Parathyroid adenoma (tissue), 2 donors: Measurements from ENCODE around the gene ULBP2.

Source experiments
- H2AFZ ChIP-seq: fragments of 300-600 bp; sonication (generic); one replicate; pipeline ENCODE4 v1.7.0; 2017; ENCODE audit warnings: antibody characterized with exemption, mild to moderate bottlenecking
- H3K27ac ChIP-seq: fragments of 300-600 bp; sonication (generic); one replicate; pipeline ENCODE4 v1.7.0; 2017
- H3K27me3 ChIP-seq: fragments of 300-600 bp; sonication (generic); one replicate; pipeline ENCODE4 v1.7.0; 2017; ENCODE audit warnings: low read length; ENCODE audit not compliant: control insufficient read depth, insufficient read depth
- H3K36me3 ChIP-seq: fragments of 300-600 bp; sonication (generic); one replicate; pipeline ENCODE4 v1.7.0; 2017; ENCODE audit warnings: low read length; ENCODE audit not compliant: control insufficient read depth, insufficient read depth
- H3K4me1 ChIP-seq: fragments of 300-600 bp; sonication (generic); one replicate; pipeline ENCODE4 v1.7.0; 2017; ENCODE audit warnings: control low read depth
- H3K4me2 ChIP-seq: fragments of 300-600 bp; sonication (generic); one replicate; pipeline ENCODE4 v1.7.0; 2017; ENCODE audit warnings: low read length
- H3K4me3 ChIP-seq: fragments of 300-600 bp; sonication (generic); one replicate; pipeline ENCODE4 v1.7.0; 2017; ENCODE audit warnings: low read depth, low read length
- H3K79me2 ChIP-seq: fragments of 300-600 bp; sonication (generic); one replicate; pipeline ENCODE4 v1.7.0; 2017; ENCODE audit warnings: control low read depth
- H3K9ac ChIP-seq: fragments of 300-600 bp; sonication (generic); one replicate; pipeline ENCODE4 v1.7.0; 2017; ENCODE audit warnings: mild to moderate bottlenecking
- H3K9me3 ChIP-seq: fragments of 300-600 bp; sonication (generic); one replicate; pipeline ENCODE4 v1.7.0; 2017; ENCODE audit warnings: low read length; ENCODE audit not compliant: control insufficient read depth
- TF ChIP-seq, protein P1 (sequence below): fragments of 300-600 bp; sonication (generic); IDR thresholded peaks from one replicate; pipeline ENCODE4 v1.7.0; 2017; ENCODE audit warnings: antibody characterized with exemption, mild to moderate bottlenecking
- donor health status: primary hyperparathyroidism.

Gene ULBP2

GRCh38 chr6:149899926-149900619 lies 41.7 kb upstream of the ULBP2 start:
- Histone ChIP-seq H3K36me3 (no peaks in the 10 kb centered on the region), H3K4me2 (no peak overlapping the region), H3K9ac (no peak overlapping the region), H2AFZ (no peak overlapping the region), H3K27ac (no peak overlapping the region), H3K27me3 (no peaks in the 10 kb centered on the region), H3K4me1 (peaks cover 14% of the 10 kb centered on the region), H3K9me3 (no peaks in the 10 kb centered on the region), H3K4me3 (no peak overlapping the region), H3K79me2 (no peaks in the 10 kb centered on the region)
- TF ChIP-seq, protein P1, sequence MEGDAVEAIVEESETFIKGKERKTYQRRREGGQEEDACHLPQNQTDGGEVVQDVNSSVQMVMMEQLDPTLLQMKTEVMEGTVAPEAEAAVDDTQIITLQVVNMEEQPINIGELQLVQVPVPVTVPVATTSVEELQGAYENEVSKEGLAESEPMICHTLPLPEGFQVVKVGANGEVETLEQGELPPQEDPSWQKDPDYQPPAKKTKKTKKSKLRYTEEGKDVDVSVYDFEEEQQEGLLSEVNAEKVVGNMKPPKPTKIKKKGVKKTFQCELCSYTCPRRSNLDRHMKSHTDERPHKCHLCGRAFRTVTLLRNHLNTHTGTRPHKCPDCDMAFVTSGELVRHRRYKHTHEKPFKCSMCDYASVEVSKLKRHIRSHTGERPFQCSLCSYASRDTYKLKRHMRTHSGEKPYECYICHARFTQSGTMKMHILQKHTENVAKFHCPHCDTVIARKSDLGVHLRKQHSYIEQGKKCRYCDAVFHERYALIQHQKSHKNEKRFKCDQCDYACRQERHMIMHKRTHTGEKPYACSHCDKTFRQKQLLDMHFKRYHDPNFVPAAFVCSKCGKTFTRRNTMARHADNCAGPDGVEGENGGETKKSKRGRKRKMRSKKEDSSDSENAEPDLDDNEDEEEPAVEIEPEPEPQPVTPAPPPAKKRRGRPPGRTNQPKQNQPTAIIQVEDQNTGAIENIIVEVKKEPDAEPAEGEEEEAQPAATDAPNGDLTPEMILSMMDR, result no peak

DNA sequence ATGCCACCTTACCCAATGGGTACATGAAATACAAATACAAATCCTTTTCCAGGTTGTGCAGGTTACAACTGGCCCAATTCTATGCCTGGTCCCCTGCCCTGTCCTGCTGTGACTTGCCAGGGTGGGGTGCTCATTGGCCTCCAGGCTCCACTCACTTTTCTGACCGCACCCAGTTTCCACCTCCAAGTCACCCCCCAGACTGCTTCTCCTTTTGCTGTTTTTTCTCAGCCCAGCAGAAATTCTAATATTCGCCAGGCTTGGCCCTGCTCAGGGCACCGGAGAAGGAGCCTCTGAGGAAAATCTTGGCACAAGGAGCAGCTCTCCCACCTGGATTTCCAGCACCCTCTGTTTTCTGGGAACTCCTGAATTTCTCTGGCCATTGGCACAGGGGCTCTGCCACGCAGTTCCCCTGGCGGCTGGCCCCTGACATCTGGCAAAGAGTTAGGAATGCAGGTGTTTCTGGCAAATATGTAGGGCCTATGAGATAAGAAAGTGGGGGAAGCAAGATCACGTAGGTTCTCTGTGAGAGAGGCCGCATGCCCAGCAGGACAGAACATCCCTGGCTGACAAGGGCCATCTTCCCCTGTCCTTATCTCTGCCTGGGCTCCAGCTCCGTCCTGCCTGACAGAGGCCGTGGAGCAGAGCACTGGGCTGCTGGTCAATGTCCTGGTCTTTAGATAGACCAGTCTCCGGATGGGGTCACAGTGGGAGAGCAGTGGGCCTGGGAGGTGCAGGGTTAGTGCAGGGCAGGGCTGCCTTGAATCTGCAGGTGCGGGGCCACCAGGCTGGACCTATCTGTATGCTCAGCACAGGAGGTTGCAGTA lies 41.0 kb upstream of the ULBP2 start:
- H3K9me3 ChIP-seq, result no peaks in the 10 kb centered on the region
- peaks cover under 1% of the 10 kb centered on the region for H3K79me2 ChIP-seq
- no peaks in the 10 kb centered on the region for H3K36me3 ChIP-seq
- TF ChIP-seq, protein P1, result no peak
- H3K9ac ChIP-seq, result no peak overlapping the region
- H3K4me1 ChIP-seq, result peaks cover 6% of the 10 kb centered on the region
- no peak overlapping the region for H3K4me2 ChIP-seq
- H2AFZ ChIP-seq, result no peak overlapping the region
- no peaks in the 10 kb centered on the region for H3K27me3 ChIP-seq
- H3K4me3 ChIP-seq, result no peak overlapping the region
- no peak overlapping the region for H3K27ac ChIP-seq

DNA sequence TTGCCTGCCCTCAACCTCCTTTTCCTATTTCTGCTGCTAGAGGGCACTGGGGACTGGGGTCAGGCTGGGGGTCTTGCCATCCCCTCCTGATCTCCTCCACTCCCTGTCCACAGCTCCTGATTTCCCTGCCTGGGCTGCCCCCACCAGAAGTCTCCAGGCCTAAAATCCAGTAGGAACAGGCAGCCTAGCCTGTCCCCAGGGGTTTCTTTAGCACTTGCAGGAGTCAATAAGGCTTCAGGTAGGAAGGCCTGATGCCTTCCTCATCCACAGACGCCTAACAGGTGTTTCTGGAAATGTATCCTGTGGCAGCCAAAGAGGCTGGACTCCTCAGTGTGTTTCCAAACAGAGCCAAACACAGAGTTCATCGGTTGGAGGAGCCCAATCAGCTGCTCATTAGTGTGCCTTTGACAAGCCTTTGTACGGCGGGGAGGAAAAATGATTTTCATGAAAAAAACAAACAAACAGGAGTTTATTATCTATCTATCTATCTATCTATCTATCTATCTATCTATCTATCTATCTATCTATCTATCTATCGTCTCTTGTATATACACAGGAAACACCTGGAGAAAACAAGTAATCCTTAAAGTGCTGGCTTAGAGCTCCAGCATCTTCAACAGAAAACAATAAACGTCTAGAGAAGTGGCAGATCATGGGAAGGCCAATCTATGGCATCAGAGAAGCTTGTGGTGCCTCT lies 40.2 kb upstream of the ULBP2 start:
- Histone ChIP-seq H3K4me2 (no peak overlapping the region), H3K27me3 (no peaks in the 10 kb centered on the region), H3K4me3 (no peak overlapping the region), H3K79me2 (peaks cover 3% of the 10 kb centered on the region), H2AFZ (no peak overlapping the region), H3K9me3 (no peaks in the 10 kb centered on the region), H3K27ac (no peak overlapping the region), H3K36me3 (no peaks in the 10 kb centered on the region), H3K4me1 (no peaks in the 10 kb centered on the region), H3K9ac (no peak overlapping the region)
- TF ChIP-seq, protein P1, result no peak

GRCh38 chr6:149903938-149904611 lies 37.7 kb upstream of the ULBP2 start:
- H3K27me3 ChIP-seq, result no peaks in the 10 kb centered on the region
- TF ChIP-seq, protein P1, result no peak
- H3K4me1 ChIP-seq, result no peaks in the 10 kb centered on the region
- no peak overlapping the region for H3K27ac ChIP-seq
- H3K36me3 ChIP-seq, result no peaks in the 10 kb centered on the region
- peaks cover 5% of the 10 kb centered on the region for H3K79me2 ChIP-seq
- no peak overlapping the region for H3K9ac ChIP-seq
- H3K9me3 ChIP-seq, result no peaks in the 10 kb centered on the region
- H2AFZ ChIP-seq, result peak overlapping the region; percentile 25
- H3K4me2 ChIP-seq, result no peak overlapping the region
- no peak overlapping the region for H3K4me3 ChIP-seq
